Measurements from ENCODE around the gene DUSP10. TPM values are rescaled to one million over a fixed set of nuclear protein-coding genes. Genes with fewer than 3 reads are reported as not detected.

The DUSP10 gene
- total and polyA plus RNA-seq, 2 of the 13 experiments (the other 11 are each of a cell fraction or from before 2014, with no cell fraction given), result 2.1 to 4.4 TPM

GRCh38 chr1:221741703-221742554 is at the start of gene DUSP10 (continued):
- TF ChIP-seq PAX8 (CRISPR knock-in tag; IDR thresholded peaks at IDR 0.05; ENCODE audit: borderline replicate concordance) (no peak), HOXD1 (CRISPR knock-in tag; IDR thresholded peaks at IDR 0.05) (no peak), ZSCAN20 (CRISPR knock-in tag; IDR thresholded peaks at IDR 0.05; ENCODE audit: borderline replicate concordance) (no peak), KLF12 (CRISPR knock-in tag; IDR thresholded peaks at IDR 0.05; ENCODE audit: borderline replicate concordance) (no peak), ZNF605 (CRISPR knock-in tag; IDR thresholded peaks at IDR 0.05) (no peak), NR2C2 (CRISPR knock-in tag; IDR thresholded peaks at IDR 0.05; ENCODE audit: borderline replicate concordance) (0 out of 2 replicates have a peak, but pooled peaks have one; percentile 27), ARNT (IDR thresholded peaks at IDR 0.05) (no peak), ISL2 (CRISPR knock-in tag; IDR thresholded peaks at IDR 0.05) (no peak), SRF (IDR thresholded peaks at IDR 0.05; ENCODE audit: low read depth, low read length) (0 out of 2 replicates have a peak, but pooled peaks have one; percentile 3), NCOA1 (CRISPR knock-in tag; IDR thresholded peaks at IDR 0.05) (no peak), HNF4G (IDR thresholded peaks at IDR 0.05; ENCODE audit: borderline replicate concordance, low read depth, low read length) (no peak), HNF4G (CRISPR knock-in tag; IDR thresholded peaks at IDR 0.05; ENCODE audit: borderline replicate concordance, low read depth) (no peak), ZNF790 (CRISPR knock-in tag; IDR thresholded peaks at IDR 0.05; ENCODE audit: borderline replicate concordance) (no peak), ZUFSP (CRISPR knock-in tag; IDR thresholded peaks at IDR 0.05; ENCODE audit: borderline replicate concordance) (no peak), NONO (IDR thresholded peaks at IDR 0.05) (no peak), NONO (CRISPR knock-in tag; conservative IDR thresholded peaks at IDR 0.05) (0 out of 2 replicates have a peak, but pooled peaks have one; percentile 7), TERF1 (CRISPR knock-in tag; IDR thresholded peaks at IDR 0.05) (no peak)
- TF ChIP-seq, protein P1, sequence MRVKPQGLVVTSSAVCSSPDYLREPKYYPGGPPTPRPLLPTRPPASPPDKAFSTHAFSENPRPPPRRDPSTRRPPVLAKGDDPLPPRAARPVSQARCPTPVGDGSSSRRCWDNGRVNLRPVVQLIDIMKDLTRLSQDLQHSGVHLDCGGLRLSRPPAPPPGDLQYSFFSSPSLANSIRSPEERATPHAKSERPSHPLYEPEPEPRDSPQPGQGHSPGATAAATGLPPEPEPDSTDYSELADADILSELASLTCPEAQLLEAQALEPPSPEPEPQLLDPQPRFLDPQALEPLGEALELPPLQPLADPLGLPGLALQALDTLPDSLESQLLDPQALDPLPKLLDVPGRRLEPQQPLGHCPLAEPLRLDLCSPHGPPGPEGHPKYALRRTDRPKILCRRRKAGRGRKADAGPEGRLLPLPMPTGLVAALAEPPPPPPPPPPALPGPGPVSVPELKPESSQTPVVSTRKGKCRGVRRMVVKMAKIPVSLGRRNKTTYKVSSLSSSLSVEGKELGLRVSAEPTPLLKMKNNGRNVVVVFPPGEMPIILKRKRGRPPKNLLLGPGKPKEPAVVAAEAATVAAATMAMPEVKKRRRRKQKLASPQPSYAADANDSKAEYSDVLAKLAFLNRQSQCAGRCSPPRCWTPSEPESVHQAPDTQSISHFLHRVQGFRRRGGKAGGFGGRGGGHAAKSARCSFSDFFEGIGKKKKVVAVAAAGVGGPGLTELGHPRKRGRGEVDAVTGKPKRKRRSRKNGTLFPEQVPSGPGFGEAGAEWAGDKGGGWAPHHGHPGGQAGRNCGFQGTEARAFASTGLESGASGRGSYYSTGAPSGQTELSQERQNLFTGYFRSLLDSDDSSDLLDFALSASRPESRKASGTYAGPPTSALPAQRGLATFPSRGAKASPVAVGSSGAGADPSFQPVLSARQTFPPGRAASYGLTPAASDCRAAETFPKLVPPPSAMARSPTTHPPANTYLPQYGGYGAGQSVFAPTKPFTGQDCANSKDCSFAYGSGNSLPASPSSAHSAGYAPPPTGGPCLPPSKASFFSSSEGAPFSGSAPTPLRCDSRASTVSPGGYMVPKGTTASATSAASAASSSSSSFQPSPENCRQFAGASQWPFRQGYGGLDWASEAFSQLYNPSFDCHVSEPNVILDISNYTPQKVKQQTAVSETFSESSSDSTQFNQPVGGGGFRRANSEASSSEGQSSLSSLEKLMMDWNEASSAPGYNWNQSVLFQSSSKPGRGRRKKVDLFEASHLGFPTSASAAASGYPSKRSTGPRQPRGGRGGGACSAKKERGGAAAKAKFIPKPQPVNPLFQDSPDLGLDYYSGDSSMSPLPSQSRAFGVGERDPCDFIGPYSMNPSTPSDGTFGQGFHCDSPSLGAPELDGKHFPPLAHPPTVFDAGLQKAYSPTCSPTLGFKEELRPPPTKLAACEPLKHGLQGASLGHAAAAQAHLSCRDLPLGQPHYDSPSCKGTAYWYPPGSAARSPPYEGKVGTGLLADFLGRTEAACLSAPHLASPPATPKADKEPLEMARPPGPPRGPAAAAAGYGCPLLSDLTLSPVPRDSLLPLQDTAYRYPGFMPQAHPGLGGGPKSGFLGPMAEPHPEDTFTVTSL (CRISPR knock-in tag; IDR thresholded peaks at IDR 0.05; ENCODE audit: borderline replicate concordance), result no peak; the same call in 1 of the 2 replicates
- TF ChIP-seq, protein P2, sequence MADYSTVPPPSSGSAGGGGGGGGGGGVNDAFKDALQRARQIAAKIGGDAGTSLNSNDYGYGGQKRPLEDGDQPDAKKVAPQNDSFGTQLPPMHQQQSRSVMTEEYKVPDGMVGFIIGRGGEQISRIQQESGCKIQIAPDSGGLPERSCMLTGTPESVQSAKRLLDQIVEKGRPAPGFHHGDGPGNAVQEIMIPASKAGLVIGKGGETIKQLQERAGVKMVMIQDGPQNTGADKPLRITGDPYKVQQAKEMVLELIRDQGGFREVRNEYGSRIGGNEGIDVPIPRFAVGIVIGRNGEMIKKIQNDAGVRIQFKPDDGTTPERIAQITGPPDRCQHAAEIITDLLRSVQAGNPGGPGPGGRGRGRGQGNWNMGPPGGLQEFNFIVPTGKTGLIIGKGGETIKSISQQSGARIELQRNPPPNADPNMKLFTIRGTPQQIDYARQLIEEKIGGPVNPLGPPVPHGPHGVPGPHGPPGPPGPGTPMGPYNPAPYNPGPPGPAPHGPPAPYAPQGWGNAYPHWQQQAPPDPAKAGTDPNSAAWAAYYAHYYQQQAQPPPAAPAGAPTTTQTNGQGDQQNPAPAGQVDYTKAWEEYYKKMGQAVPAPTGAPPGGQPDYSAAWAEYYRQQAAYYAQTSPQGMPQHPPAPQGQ (CRISPR knock-in tag; IDR thresholded peaks at IDR 0.05; ENCODE audit: borderline replicate concordance), result no peak
